HT1080 (cell line): ENCODE measurements around the gene SERPINA3. TPM values are rescaled to one million over a fixed set of nuclear protein-coding genes. Genes with fewer than 3 reads are reported as not detected.
"Not testable (repeated sequence)": the region's sequence is repeated elsewhere in the genome, so short reads cannot be mapped to it uniquely, and the experiment has no call there.

Experiments used
- DNase-seq: peaks from one replicate; pipeline ENCODE4 v3.0.0-alpha.2; 2015; ENCODE audit warnings: low read depth
- total RNA-seq: library from RNA; depleted of rRNA; stranded (reverse); fragments of >200 nt; shearing (Covaris generic); gene quantifications from 2 replicates; pipeline ENCODE4 v1.2.3, GENCODE V29; 2014

Gene SERPINA3
- total RNA-seq, 1 experiment from 2014 or later: not detected

DNA sequence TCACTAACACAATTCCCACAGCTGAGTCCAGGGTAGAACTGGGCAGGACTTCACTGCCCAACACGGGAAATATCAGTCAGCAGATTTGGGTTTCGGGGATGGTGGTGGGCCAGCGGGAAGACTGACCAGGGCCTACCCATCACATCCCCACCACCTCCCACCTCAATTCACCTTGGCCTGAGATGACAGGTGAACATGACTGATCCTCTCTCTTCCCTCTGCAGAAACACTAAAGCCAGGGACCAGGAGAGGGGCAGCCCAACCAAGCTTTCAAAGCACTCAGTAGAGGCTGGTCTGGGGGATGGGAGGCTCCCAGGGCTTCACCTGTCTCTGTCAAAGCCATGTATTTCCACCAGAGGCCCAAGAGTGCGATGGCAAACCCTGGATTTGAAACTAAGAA is 28.6 kb upstream of the SERPINA3 start:
- no peak for DNase-seq

- DNase-seq: no peak
Measured at GRCh38 chr14:94584591-94585280, 27.5 kb upstream of the SERPINA3 start.

GRCh38 chr14:94586635-94587034 is 25.6 kb upstream of the SERPINA3 start:
- no peak for DNase-seq

- DNase-seq: no peak
Measured at GRCh38 chr14:94588311-94588710, 23.9 kb upstream of the SERPINA3 start.

DNA sequence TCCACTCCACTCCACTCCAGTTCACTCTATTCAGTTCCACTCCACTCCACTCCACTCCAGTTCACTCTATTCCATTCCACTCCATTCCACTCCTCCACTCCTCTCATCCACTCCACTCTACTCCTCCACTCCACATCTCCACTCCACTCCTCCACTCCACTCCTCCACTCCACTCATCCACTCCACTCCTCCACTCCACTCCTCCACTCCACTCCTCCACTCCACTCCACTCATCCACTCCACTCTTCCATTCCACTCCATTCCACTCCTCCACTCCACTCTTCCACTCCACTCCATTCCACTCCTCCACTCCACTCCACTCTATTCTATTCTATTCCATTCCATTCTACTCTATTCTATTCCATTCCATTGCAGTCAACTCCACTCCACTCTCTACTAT is 21.1 kb upstream of the SERPINA3 start:
- no peak for DNase-seq

GRCh38 chr14:94591871-94592270 is 20.3 kb upstream of the SERPINA3 start:
- no peak for DNase-seq

GRCh38 chr14:94592457-94592856 is 19.7 kb upstream of the SERPINA3 start:
- DNase-seq: no peak

DNA sequence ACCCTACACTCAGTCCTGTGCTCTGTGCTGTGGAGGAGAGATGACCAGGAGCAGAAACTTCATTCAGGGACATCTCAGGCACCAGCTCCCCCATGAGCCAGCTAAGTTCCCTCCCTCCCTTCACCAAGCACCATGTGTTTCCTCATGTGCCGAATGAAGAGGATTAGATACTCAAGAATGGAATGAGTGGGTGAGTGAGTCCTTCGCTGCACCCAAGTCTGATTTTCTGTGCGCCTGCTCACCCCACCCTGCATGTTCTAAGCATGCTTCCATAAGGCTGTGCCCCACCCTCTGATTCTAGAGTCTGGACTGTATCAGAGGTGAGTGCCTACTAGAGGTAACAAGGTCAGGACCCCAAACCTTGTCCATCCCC is 18.8 kb upstream of the SERPINA3 start:
- no peak for DNase-seq

GRCh38 chr14:94593749-94594431 is 18.3 kb upstream of the SERPINA3 start:
- no peak for DNase-seq

DNA sequence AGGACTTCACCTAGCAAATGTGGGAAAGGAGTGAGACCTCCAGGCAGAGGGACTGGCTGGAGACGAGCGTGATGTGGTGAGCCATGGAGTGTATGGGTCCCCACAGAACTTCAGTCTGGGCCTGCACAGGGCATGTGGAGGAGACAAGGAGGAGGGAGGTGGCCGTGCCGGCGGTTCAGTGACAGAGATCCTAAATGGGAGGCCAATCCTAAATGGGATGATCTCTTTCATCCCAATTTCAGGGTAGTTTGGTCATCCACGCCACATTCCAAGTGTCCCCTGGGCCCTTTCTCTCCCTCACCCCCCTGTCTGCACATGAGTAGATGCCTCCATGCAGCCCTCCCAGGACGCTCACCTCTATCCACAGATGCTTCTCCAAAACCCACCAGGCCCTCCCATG is 17.8 kb upstream of the SERPINA3 start:
- no peak for DNase-seq

DNA sequence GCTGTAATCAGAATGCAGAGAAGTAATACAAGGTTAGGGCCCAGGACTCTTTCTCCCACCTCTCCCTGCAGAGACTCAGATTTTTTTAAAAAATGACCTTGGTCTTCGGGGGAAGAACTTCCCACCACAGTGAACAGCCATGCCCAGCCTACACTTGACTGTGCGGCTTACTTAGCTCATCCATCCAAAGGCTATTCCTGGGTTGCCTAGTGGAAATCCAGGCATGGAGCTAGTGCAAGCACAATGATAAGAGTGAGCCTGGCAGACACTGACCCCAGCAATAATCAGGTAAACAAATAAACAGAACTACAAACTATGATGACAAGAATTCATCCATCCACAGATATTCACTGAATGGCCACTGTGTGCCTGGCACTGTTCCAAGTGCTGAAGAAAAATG is 16.3 kb upstream of the SERPINA3 start:
- DNase-seq: no peak

DNA sequence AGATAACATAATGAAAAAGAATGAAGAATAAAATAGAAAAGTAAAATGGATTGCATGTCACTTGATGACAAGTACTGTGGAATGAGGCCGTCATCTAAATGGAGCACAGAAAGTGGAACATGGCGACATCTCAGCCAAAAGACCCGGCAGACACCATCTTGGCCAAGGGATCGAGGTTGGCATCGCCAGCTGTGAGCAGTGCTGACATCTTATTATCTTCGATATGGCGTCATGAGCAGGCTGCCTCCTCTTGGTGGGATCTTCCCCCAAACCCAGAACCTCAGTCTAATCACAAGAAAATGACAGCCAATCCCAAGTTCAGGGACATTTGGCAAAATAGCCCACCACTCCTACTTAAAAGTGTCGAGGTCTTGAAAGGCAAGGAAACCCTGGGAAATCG is 15.8 kb upstream of the SERPINA3 start:
- DNase-seq: no peak

DNA sequence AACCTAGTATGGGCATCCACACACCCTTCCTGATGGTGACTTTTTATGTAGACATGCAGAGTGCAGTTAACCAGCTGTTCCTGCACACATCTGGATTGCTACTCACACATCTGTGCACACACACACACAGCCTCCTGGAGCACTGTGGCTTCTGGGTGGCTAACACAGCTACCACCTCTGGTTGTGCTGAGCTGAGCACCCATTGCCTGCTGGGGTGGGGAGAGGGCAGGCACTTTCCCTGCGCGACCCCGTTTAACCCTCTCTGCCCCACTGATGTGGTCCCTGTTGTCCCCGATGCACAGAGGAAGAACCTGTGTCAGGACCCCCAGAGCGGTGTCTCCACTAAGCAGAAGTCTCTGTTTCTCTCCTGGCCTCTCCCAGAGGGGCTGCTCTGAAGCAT is 14.4 kb upstream of the SERPINA3 start:
- no peak for DNase-seq

GRCh38 chr14:94598506-94598815 is 13.7 kb upstream of the SERPINA3 start:
- DNase-seq: no peak

DNA sequence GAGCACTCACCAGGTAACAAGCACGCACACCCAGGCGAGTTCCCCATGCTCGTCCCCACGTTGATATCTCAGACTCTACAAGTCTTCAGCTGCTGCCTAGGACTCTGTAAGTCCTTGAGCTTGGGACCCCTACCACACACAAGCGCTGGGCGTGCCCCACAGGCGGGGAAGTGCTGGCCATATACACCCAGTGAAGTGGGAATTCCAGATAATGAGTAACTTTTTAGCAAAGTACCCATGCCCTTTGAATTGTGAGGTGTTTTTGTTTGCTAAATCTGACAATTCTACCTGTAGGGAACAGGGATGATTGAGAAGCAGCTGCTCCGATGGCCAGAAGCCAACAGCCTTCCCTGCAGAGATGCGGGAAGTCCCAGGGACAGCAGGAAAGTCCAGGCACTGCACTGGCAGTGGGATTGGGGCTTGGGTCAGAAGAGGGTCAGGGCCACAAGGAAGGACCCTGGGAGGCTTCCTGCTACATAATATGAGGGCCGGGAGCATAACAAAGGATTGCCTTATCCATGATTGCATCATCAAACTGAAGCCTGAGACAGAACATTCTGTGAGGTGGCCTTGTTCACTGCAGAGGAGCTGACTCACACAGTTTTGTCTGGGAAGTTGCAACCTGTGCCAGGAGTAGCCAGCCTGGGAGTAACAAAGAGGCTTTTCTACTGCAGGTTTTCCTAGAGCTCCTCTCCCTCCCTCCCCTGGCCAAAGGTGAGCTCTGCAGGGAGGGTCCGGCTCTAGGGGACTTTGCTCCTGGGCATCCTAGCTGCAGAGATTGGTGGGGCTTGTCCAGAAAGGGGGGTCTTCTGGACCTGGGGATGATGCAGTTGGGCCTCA is 13.2 kb upstream of the SERPINA3 start:
- DNase-seq: peak; percentile 99

- no peak for DNase-seq
Measured at GRCh38 chr14:94599656-94600004, 12.6 kb upstream of the SERPINA3 start.

DNA sequence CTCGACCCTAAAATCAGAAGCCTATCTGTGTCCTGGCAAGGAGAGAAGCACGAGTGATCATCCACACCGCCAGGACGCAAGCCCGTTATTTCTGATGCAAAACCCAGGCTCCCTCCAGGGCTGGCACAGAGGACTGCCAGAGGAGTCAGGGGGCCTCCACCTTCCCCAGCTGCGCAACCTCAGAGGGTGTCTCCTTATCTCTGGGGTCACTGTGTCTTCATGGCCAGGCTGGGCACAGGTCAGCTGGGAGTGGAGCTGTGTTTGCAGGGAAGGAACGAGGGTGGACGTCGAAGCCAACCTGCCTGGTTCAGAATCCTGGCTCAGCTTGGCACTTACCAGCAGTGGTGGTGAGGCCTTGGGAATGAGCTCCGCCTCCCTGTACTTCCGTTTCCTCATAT is 12.0 kb upstream of the SERPINA3 start:
- DNase-seq: no peak

DNA sequence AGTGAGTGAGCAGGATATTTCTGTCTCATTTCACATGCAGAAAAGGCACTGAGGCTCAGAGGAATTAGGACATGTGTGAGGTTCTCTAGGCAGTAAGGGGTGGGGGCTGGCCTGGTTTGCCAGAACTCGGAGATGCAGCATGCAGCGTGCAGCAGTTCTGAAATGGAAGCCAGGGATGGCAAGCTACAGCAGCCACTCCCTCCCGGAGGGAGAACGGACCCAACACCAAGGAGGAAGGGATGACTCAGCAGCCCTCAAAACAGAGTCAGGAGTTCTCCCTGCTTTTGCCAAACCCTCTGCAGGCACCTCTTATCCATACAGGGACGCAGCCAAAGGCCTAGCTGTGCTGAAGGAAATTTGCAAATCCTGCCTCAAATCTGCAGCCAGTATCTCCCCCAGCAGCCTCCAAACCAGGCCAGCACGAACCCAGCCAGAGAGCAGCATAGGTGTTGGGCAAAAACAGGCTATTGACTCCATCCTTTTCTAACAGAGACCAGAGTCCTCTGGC is 10.3 kb upstream of the SERPINA3 start:
- peak; percentile 87 for DNase-seq

- DNase-seq: no peak
Measured at GRCh38 chr14:94602722-94603121, 9.5 kb upstream of the SERPINA3 start.

DNA sequence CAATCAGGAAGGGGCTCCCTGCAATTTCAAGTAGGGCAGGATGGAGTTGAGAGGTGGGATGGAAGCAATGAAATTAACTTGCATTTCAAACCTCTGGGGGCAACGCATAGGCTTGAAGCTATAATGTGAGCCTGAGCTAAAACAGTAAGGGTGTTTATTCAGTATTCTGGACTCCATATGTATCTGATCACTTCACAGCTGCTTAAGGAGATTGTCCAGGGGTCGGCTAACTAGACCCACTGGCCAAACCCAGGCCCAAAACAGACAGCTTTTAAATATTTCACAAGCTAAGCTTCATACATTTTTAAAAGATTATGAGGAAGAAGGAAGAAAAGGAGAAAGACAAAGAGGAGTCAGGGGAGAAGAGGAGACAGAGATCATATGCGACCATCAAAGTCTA is 6.8 kb upstream of the SERPINA3 start:
- DNase-seq: no peak

- not testable (repeated sequence) for DNase-seq
Measured at GRCh38 chr14:94608966-94609365, 3.2 kb upstream of the SERPINA3 start.

DNA sequence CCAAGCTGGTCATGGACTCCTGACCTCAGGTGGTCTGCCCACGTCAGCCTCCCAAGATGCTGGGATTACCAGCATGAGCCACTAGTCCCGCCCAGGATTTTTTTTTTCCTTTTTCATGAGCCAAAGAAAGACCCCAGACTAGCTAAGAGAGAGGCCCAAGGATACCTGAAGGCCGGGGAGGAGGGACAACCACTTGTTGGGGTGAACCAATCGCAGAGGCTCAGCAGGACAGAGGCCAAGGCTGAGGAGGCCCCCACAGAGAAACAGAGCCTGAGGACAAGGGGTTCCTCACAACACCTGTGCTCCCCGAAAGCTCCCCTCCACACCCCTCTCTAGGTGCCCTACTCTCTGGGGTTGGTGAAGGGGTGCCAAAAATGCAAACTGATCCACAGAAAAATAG is 1.0 kb upstream of the SERPINA3 start:
- DNase-seq: no peak
